Ovary (tissue), 9 donors: ENCODE results near the gene DUSP16. TPM values are rescaled to one million over a fixed set of nuclear protein-coding genes. Genes with fewer than 3 reads are reported as not detected.

Source experiments
- DNase-seq, 5 donors: peaks; one replicate each; pipeline ENCODE4 v3.0.0-alpha.2; 2019 to 2020
- H3K27ac ChIP-seq, 2 donors: fragments of 200-600 bp; one replicate each; pipeline versions ENCODE4 v1.5.1 to v1.8.0; 2019 to 2022
- H3K27me3 ChIP-seq: fragments of 200-600 bp; one replicate; pipeline ENCODE4 v1.8.0; 2022
- H3K36me3 ChIP-seq: fragments of 200-600 bp; sonication (generic); one replicate; pipeline ENCODE4 v1.5.1; 2019
- H3K4me1 ChIP-seq: one replicate; pipeline ENCODE4 v1.8.1; 2013; ENCODE audit warnings: mild to moderate bottlenecking, moderate library complexity; ENCODE audit not compliant: insufficient read depth
- H3K4me3 ChIP-seq: fragments of 200-600 bp; sonication (generic); one replicate; pipeline ENCODE4 v1.5.1; 2017
- H3K9me3 ChIP-seq, 2 donors: fragments of 200-600 bp in 1 of 2; sonication (generic) in 1 of 2; one replicate each; pipeline versions ENCODE4 v1.5.1 to v1.8.1; 2013 to 2019; ENCODE audit warnings: mild to moderate bottlenecking in 1 of 2, moderate library complexity in 1 of 2
- EP300 ChIP-seq: sonication (generic); formaldehyde crosslinking; IDR thresholded peaks from one replicate; pipeline ENCODE4 v1.6.1; 2017; ENCODE audit warnings: antibody characterized with exemption
- POLR2A ChIP-seq: fragments of 450-650 bp; IDR thresholded peaks from one replicate; pipeline ENCODE4 v1.6.1; 2017; ENCODE audit warnings: antibody characterized with exemption, mild to moderate bottlenecking, moderate library complexity
- WGBS, 3 donors: extraction: QIAGEN DNeasy Blood & Tissue Kit in 1 of 3; methylation state at CpG; one replicate each; pipeline versions ENCODE4 v1.1.5 to v1.1.7; 2013 to 2017; 5-methylcytosine and 5-hydroxymethylcytosine counted together
- intact Hi-C, 4 donors: fragments of 100-400 bp; cut with DNase I; formaldehyde crosslinking; loops; one replicate each; pipeline versions ENCODE4 v1.11.0 to v1.15.1; 2022 to 2023
- polyA plus RNA-seq, 2 donors: library from polyadenylated mRNA; stranded (reverse); fragments of 200-250 nt in 1 of 2; fragments of 350-450 nt in 1 of 2; fragmentation: Illumina TruSeq in 1 of 2; extraction: RNeasy Lipid Tissue Mini Kit (QIAGEN cat#74804) in 1 of 2; gene quantifications; one replicate each; pipeline ENCODE4 v1.2.3, GENCODE V29; 2013 to 2014
- total RNA-seq, 7 donors: library from RNA; depleted of rRNA in 2 of 7; stranded (reverse); fragments of >200 nt in 2 of 7; fragmentation: NEBNext Ultra II Directional in 3 of 7; extraction: Animal tissue kit (Norgen Biotek cat#: 25700) in 3 of 7; gene quantifications; one replicate each; pipeline versions ENCODE4 v1.1.0 to v1.2.4, GENCODE V29; 2016 to 2023
- TF ChIP-seq, protein P1 (sequence below), 3 donors: fragments of 450-650 bp in 2 of 3; fragments of 200-600 bp in 1 of 3; IDR thresholded peaks; one replicate each; pipeline versions ENCODE4 v1.5.1 to v1.8.0; 2016 to 2022; ENCODE audit warnings: antibody characterized with exemption in 3 of 3, mild to moderate bottlenecking in 1 of 3
- donor health status: DM: no; HTN: no; CAD: no; lungs with moderate emphysema.
- donor health status: DM: no; HTN: no; CAD: no.
- donor health status: Bipolar disorder and iron deficiency.
- donor health status: DM: yes; HTN: yes; CAD: no.
- donor health status: DM: no; HTN: no; CAD: no.
- donor health status: DM: yes; HTN: yes; CAD: no.

The DUSP16 gene
- total and polyA plus RNA-seq, 9 donors = 12.5 to 54.0 (median 27.3) TPM

DNA sequence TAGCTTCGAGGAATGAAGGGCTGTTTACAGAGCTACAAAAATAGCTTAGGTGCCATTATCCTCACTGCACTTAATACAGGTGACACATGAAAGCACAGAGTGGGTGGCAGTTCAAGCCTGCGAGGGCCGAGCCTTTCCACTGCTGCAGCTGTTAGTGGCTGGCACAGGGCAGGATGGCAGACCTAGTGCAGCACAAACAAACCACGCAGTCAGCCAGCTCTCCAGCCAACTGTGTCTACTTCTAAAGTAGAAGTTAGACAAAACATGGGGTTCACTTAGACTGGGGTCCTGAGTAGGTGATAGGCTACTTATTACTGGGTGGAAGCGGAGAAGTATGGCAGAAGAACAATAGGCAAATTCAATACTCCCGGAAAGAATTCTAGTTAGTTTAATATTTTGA is 95.4 kb downstream of the DUSP16 start:
- 65 to 83% (median 75%) methylated on average over 6 of the region's 6 CpGs for WGBS, 3 donors
- H3K27ac ChIP-seq = no peak overlapping the region

DNA sequence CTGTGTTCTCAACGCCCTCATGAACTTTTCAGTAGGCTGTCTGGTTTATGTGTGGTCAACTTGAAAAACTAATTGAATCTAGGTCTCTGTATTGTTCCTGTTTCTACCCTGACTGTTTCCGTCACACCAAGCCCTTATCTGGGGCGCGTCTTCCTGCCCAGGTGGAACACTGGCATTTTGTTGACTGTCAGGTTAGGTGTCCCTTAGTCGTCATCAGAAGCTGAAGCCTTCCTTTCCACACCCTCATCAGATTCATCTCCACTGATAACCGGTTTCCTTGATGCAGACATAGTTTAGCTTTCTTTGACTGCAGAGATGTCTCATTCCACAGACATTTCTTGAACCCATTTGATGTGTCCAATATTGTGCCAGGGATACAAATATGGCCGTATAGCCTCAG is 96.5 kb downstream of the DUSP16 start:
- H3K4me3 ChIP-seq = no peak overlapping the region
- WGBS, 3 donors = 77 to 96% (median 95%) methylated on average over 7 of the region's 7 CpGs
- DNase-seq = no peak
- TF ChIP-seq EP300 (no peak), POLR2A (no peak)
- TF ChIP-seq, protein P1, sequence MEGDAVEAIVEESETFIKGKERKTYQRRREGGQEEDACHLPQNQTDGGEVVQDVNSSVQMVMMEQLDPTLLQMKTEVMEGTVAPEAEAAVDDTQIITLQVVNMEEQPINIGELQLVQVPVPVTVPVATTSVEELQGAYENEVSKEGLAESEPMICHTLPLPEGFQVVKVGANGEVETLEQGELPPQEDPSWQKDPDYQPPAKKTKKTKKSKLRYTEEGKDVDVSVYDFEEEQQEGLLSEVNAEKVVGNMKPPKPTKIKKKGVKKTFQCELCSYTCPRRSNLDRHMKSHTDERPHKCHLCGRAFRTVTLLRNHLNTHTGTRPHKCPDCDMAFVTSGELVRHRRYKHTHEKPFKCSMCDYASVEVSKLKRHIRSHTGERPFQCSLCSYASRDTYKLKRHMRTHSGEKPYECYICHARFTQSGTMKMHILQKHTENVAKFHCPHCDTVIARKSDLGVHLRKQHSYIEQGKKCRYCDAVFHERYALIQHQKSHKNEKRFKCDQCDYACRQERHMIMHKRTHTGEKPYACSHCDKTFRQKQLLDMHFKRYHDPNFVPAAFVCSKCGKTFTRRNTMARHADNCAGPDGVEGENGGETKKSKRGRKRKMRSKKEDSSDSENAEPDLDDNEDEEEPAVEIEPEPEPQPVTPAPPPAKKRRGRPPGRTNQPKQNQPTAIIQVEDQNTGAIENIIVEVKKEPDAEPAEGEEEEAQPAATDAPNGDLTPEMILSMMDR (IDR thresholded peaks at IDR 0.05) = no peak
- intact Hi-C loops = no loop called here
- H3K4me1 ChIP-seq = no peaks in the 10 kb centered on the region
- H3K36me3 ChIP-seq = no peaks in the 10 kb centered on the region
- H3K27ac ChIP-seq = no peak overlapping the region
- no peaks in the 10 kb centered on the region for H3K9me3 ChIP-seq
- H3K27me3 ChIP-seq = no peaks in the 10 kb centered on the region

More for the DNA sequence above, 95.4 kb downstream of the DUSP16 start:
- DNase-seq = no peak
- intact Hi-C loops = no loop called here
- H3K27me3 ChIP-seq = no peaks in the 10 kb centered on the region
- no peaks in the 10 kb centered on the region for H3K9me3 ChIP-seq
- H3K4me3 ChIP-seq = no peak overlapping the region
- TF ChIP-seq, protein P1 (IDR thresholded peaks at IDR 0.05) = no peak
- TF ChIP-seq EP300 = no peak
- no peak for TF ChIP-seq POLR2A
- no peaks in the 10 kb centered on the region for H3K36me3 ChIP-seq
- no peaks in the 10 kb centered on the region for H3K4me1 ChIP-seq

DNA sequence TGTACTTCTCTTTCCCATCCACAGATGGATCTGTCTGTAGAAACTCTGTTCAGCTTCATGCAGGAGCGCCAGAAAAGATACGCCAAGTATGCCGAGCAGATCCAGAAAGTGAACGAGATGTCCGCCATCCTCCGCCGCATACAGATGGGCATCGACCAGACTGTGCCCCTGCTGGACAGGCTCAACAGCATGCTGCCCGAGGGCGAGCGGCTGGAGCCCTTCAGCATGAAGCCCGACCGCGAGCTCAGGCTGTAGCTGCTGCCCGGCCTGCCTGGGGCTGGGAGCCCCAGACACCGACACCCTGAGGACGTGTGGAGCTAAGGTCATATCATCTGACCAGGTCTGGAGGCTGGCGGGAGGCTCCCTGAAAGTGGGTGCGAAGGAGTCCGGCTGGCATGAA is 97.1 kb downstream of the DUSP16 start:
- H3K27me3 ChIP-seq = no peaks in the 10 kb centered on the region
- intact Hi-C loops = no loop called here
- H3K36me3 ChIP-seq = no peaks in the 10 kb centered on the region
- 87 to 97% (median 89%) methylated on average over 20 of the region's 20 CpGs for WGBS, 3 donors
- H3K27ac ChIP-seq = no peak overlapping the region
- no peak overlapping the region for H3K4me3 ChIP-seq
- no peaks in the 10 kb centered on the region for H3K4me1 ChIP-seq
- DNase-seq = no peak
- H3K9me3 ChIP-seq = no peaks in the 10 kb centered on the region
- no peak for TF ChIP-seq EP300
- TF ChIP-seq, protein P1 (IDR thresholded peaks at IDR 0.05) = no peak
- no peak for TF ChIP-seq POLR2A

DNA sequence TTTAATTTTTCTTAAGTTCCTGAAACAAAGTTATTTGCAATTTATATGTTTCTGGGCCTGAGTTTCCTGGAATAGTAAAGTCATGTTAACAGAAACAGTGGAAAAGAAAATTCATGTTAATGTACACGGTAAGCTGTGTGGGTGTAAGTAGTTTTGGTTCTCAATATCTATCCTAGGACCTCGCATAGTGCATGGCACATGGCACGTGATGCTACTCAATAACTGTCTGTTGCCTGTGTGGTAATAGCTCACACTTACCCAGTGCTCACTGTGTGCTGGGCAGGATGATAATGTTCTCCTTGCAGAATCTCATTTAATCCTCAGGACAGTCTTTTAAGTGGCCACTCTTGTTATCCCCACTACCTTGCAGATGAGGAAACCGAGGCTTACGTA is 100.7 kb downstream of the DUSP16 start:
- Histone ChIP-seq H3K27ac (no peak overlapping the region), H3K4me3 (no peak overlapping the region), H3K36me3 (no peaks in the 10 kb centered on the region), H3K27me3 (no peaks in the 10 kb centered on the region), H3K4me1 (no peaks in the 10 kb centered on the region), H3K9me3 (no peaks in the 10 kb centered on the region)
- intact Hi-C loops = no loop called here
- TF ChIP-seq EP300 = no peak
- TF ChIP-seq, protein P1 (IDR thresholded peaks at IDR 0.05) = no peak
- TF ChIP-seq POLR2A = no peak
- WGBS, 3 donors = 76 to 94% (median 86%) methylated on average over 5 of the region's 5 CpGs
- DNase-seq = no peak
